ENCODE data around the gene GARIN5A.

GRCh38 chr19:50494186-50495019, 17.8 kb upstream of the GARIN5A start:
- TF ChIP-seq CTCF (conservative IDR thresholded peaks at IDR 0.05; ENCODE audit: low read depth, low read length) (no peak), EZH2 (IDR thresholded peaks at IDR 0.05; ENCODE audit: borderline replicate concordance, low read depth, low read length, poor library complexity, severe bottlenecking) (no peak)
